Measurements from ENCODE around the gene ECE1. TPM values are rescaled to one million over a fixed set of nuclear protein-coding genes. Genes with fewer than 3 reads are reported as not detected.
"Not testable (repeated sequence)": the region's sequence is repeated elsewhere in the genome, so short reads cannot be mapped to it uniquely, and the experiment has no call there.

The ECE1 gene
- polyA plus RNA-seq, 3 donors = 10.6 to 42.4 (median 23.3) TPM

DNA sequence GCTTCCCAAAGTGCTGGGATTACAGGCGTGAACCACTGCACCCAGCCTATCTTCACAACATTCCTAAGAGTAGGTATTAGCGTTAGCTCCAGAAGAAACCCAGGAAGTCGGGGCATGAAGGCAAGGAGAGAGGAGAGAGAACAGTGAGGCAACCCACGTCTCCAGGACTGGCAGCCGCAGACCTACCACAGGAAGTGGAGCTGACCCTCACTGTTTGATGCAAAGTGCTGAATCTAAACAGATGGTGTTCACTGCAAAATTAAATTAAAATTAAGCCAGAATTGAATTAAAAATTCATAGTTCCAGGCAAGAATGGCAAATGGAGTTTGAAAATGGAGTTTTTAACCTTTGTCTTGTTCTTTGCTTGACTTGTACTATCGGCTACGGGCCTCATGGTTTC is 6.7 kb downstream of the ECE1 start:
- Mint-ChIP-seq H3K4me3 (peak overlapping the region in 1 of 2 donors; percentile 83), H3K36me3 (peaks cover 64 to 73% of the 10 kb centered on the region in 2 donors), H3K9me3 (peaks cover 0 to 5% (median 0%) of the 10 kb centered on the region in 7 donors), H3K4me1 (peaks cover 59% of the 10 kb centered on the region), H3K27ac (peak overlapping the region in 1 of 7 donors; percentile 40), H3K27me3 (ENCODE audit: low read depth in 3 of 3) (peaks cover 23 to 58% (median 37%) of the 10 kb centered on the region in 3 donors)
- Histone ChIP-seq H4K20me1 (ENCODE audit: insufficient read depth, low read length) (peaks cover 10% of the 10 kb centered on the region), H3K4me3 (replicated peaks in 1 of 3; ENCODE audit: low read depth in 2 of 3, low read length in 3 of 3) (no peak overlapping the region), H3K27ac (ENCODE audit: low read depth in 1 of 2, low read length in 2 of 2) (no peak overlapping the region), H3K36me3 (replicated peaks in 1 of 2; ENCODE audit: control insufficient read depth in 1 of 2, insufficient read depth in 2 of 2, low read length in 2 of 2) (peaks cover 10 to 21% of the 10 kb centered on the region in 2 donors), H2AFZ (ENCODE audit: insufficient read depth, low read depth, low read length, poor library complexity, severe bottlenecking) (no peak overlapping the region), H3K4me1 (ENCODE audit: control insufficient read depth in 1 of 2, insufficient read depth in 2 of 2, low read length in 2 of 2) (peaks cover 46 to 58% of the 10 kb centered on the region in 2 donors), H3K4me2 (replicated peaks; ENCODE audit: extremely low read depth, low read length, poor library complexity, severe bottlenecking) (no peak overlapping the region), H3K27me3 (ENCODE audit: control insufficient read depth in 2 of 2, insufficient read depth in 2 of 2, low read length in 2 of 2) (peaks cover 0 to 25% of the 10 kb centered on the region in 2 donors), H3K79me2 (ENCODE audit: insufficient read depth, low read length) (no peaks in the 10 kb centered on the region), H3K9ac (ENCODE audit: insufficient read depth, low read length, poor library complexity, severe bottlenecking) (no peak overlapping the region), H3K9me3 (replicated peaks in 1 of 2; ENCODE audit: control insufficient read depth in 1 of 2, insufficient read depth in 1 of 2, low read length in 2 of 2) (no peaks in the 10 kb centered on the region)
- DNase-seq = no peak
- WGBS (ENCODE audit: insufficient coverage) = 67% methylated on average over 4 of the region's 7 CpGs
- TF ChIP-seq, protein P1, sequence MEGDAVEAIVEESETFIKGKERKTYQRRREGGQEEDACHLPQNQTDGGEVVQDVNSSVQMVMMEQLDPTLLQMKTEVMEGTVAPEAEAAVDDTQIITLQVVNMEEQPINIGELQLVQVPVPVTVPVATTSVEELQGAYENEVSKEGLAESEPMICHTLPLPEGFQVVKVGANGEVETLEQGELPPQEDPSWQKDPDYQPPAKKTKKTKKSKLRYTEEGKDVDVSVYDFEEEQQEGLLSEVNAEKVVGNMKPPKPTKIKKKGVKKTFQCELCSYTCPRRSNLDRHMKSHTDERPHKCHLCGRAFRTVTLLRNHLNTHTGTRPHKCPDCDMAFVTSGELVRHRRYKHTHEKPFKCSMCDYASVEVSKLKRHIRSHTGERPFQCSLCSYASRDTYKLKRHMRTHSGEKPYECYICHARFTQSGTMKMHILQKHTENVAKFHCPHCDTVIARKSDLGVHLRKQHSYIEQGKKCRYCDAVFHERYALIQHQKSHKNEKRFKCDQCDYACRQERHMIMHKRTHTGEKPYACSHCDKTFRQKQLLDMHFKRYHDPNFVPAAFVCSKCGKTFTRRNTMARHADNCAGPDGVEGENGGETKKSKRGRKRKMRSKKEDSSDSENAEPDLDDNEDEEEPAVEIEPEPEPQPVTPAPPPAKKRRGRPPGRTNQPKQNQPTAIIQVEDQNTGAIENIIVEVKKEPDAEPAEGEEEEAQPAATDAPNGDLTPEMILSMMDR (IDR thresholded peaks at IDR 0.05) = no peak
- intact Hi-C loops (cut with micrococcal nuclease) = no loop called here

DNA sequence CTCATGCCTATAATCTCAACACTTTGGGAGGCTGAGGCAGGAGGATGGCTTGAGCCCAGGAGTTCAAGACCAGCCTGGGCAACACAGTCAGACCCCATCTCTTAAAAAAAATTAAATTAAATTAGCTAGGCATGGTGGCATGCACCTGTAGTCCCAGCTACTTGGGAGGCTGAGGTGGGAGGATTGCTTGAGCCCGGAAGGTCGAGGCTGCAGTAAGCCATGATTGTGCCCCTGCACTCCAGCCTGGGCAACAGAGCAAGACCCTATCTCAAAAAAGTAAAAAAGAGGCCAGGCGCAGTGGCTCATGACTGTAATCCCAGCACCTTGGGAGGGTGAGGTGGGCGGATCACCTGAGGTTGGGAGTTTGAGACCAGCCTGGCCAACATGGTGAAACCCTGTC is 8.2 kb downstream of the ECE1 start:
- H3K9me3 ChIP-seq (replicated peaks in 1 of 2; ENCODE audit: control insufficient read depth in 1 of 2, insufficient read depth in 1 of 2, low read length in 2 of 2); H3K4me2 ChIP-seq (replicated peaks; ENCODE audit: extremely low read depth, low read length, poor library complexity, severe bottlenecking); H3K4me3 Mint-ChIP-seq; H3K9ac ChIP-seq (ENCODE audit: insufficient read depth, low read length, poor library complexity, severe bottlenecking); H3K27ac ChIP-seq (ENCODE audit: low read depth in 1 of 2, low read length in 2 of 2); intact Hi-C loops (cut with micrococcal nuclease); DNase-seq; H2AFZ ChIP-seq (ENCODE audit: insufficient read depth, low read depth, low read length, poor library complexity, severe bottlenecking); H3K4me3 ChIP-seq (replicated peaks in 1 of 3; ENCODE audit: low read depth in 2 of 3, low read length in 3 of 3); H3K27ac Mint-ChIP-seq; H3K79me2 ChIP-seq (ENCODE audit: insufficient read depth, low read length); H3K9me3 Mint-ChIP-seq: not testable (repeated sequence)
- peaks cover 15 to 36% of the 10 kb centered on the region in 2 donors for H3K36me3 ChIP-seq (replicated peaks in 1 of 2; ENCODE audit: control insufficient read depth in 1 of 2, insufficient read depth in 2 of 2, low read length in 2 of 2)
- peaks cover 0 to 33% of the 10 kb centered on the region in 2 donors for H3K27me3 ChIP-seq (ENCODE audit: control insufficient read depth in 2 of 2, insufficient read depth in 2 of 2, low read length in 2 of 2)
- Mint-ChIP-seq H3K27me3 (ENCODE audit: low read depth in 3 of 3) (peaks cover 22 to 70% (median 42%) of the 10 kb centered on the region in 3 donors), H3K36me3 (peaks cover 68 to 85% of the 10 kb centered on the region in 2 donors), H3K4me1 (peaks cover 51% of the 10 kb centered on the region)
- peaks cover 37 to 46% of the 10 kb centered on the region in 2 donors for H3K4me1 ChIP-seq (ENCODE audit: control insufficient read depth in 1 of 2, insufficient read depth in 2 of 2, low read length in 2 of 2)
- peaks cover 13% of the 10 kb centered on the region for H4K20me1 ChIP-seq (ENCODE audit: insufficient read depth, low read length)
- 96% methylated on average over 2 of the region's 4 CpGs for WGBS (ENCODE audit: insufficient coverage)
